Effector memory CD4-positive, alpha-beta T cell (primary cell): ENCODE data around the gene PRKCSH.
"Not testable (repeated sequence)": the region's sequence is repeated elsewhere in the genome, so short reads cannot be mapped to it uniquely, and the experiment has no call there.

ENCODE experiments used
- DNase-seq, 3 donors: peaks; one replicate each; pipeline ENCODE4 v3.0.0-alpha.2; 2020
- H3K27ac ChIP-seq: 2 replicates; pipeline ENCODE4 v1.7.0; 2013; ENCODE audit warnings: mild to moderate bottlenecking, low read length, moderate library complexity; ENCODE audit not compliant: insufficient read depth, poor library complexity, severe bottlenecking
- H3K27me3 ChIP-seq: replicated peaks from 2 replicates; pipeline ENCODE4 v1.7.0; 2013; ENCODE audit warnings: mild to moderate bottlenecking, low read length; ENCODE audit not compliant: insufficient read depth, control insufficient read depth, poor library complexity, severe bottlenecking
- H3K36me3 ChIP-seq: 2 replicates; pipeline ENCODE4 v1.7.0; 2013; ENCODE audit warnings: mild to moderate bottlenecking, low read length, moderate library complexity; ENCODE audit not compliant: control insufficient read depth, insufficient read depth
- H3K4me1 ChIP-seq: 2 replicates; pipeline ENCODE4 v1.7.0; 2013; ENCODE audit warnings: low read length, mild to moderate bottlenecking; ENCODE audit not compliant: control insufficient read depth, insufficient read depth, poor library complexity, severe bottlenecking
- H3K4me3 ChIP-seq: 2 replicates; pipeline ENCODE4 v1.7.0; 2013; ENCODE audit warnings: low read length, low read depth, mild to moderate bottlenecking; ENCODE audit not compliant: insufficient read depth, poor library complexity, severe bottlenecking
- H3K9me3 ChIP-seq: 2 replicates; pipeline ENCODE4 v1.7.0; 2013; ENCODE audit warnings: mild to moderate bottlenecking, low read length, moderate library complexity; ENCODE audit not compliant: control insufficient read depth

PRKCSH gene

GRCh38 chr19:11450570-11451326 lies 15.3 kb downstream of the PRKCSH start:
- peaks cover 37% of the 10 kb centered on the region for H3K36me3 ChIP-seq
- no peak overlapping the region for H3K27ac ChIP-seq
- no peaks in the 10 kb centered on the region for H3K9me3 ChIP-seq
- H3K4me1 ChIP-seq: no peaks in the 10 kb centered on the region
- H3K27me3 ChIP-seq: no peaks in the 10 kb centered on the region
- no peak overlapping the region for H3K4me3 ChIP-seq
- no peak for DNase-seq

- no peaks in the 10 kb centered on the region for H3K4me1 ChIP-seq
- H3K27me3 ChIP-seq: no peaks in the 10 kb centered on the region
- no peak for DNase-seq
- H3K27ac ChIP-seq: no peak overlapping the region
- no peak overlapping the region for H3K4me3 ChIP-seq
- H3K9me3 ChIP-seq: no peaks in the 10 kb centered on the region
- H3K36me3 ChIP-seq: peaks cover 30% of the 10 kb centered on the region
Measured at GRCh38 chr19:11451327-11451870, 16.0 kb downstream of the PRKCSH start.

GRCh38 chr19:11451871-11452619 lies 16.6 kb downstream of the PRKCSH start:
- H3K4me1 ChIP-seq: no peaks in the 10 kb centered on the region
- no peaks in the 10 kb centered on the region for H3K27me3 ChIP-seq
- peaks cover 24% of the 10 kb centered on the region for H3K36me3 ChIP-seq
- no peaks in the 10 kb centered on the region for H3K9me3 ChIP-seq
- no peak overlapping the region for H3K27ac ChIP-seq
- no peak overlapping the region for H3K4me3 ChIP-seq
- DNase-seq: no peak

GRCh38 chr19:11452620-11453310 lies 17.3 kb downstream of the PRKCSH start:
- H3K27ac ChIP-seq: no peak overlapping the region
- no peaks in the 10 kb centered on the region for H3K9me3 ChIP-seq
- H3K36me3 ChIP-seq: peaks cover 17% of the 10 kb centered on the region
- no peaks in the 10 kb centered on the region for H3K4me1 ChIP-seq
- H3K27me3 ChIP-seq: no peaks in the 10 kb centered on the region
- no peak for DNase-seq
- H3K4me3 ChIP-seq: no peak overlapping the region

DNA sequence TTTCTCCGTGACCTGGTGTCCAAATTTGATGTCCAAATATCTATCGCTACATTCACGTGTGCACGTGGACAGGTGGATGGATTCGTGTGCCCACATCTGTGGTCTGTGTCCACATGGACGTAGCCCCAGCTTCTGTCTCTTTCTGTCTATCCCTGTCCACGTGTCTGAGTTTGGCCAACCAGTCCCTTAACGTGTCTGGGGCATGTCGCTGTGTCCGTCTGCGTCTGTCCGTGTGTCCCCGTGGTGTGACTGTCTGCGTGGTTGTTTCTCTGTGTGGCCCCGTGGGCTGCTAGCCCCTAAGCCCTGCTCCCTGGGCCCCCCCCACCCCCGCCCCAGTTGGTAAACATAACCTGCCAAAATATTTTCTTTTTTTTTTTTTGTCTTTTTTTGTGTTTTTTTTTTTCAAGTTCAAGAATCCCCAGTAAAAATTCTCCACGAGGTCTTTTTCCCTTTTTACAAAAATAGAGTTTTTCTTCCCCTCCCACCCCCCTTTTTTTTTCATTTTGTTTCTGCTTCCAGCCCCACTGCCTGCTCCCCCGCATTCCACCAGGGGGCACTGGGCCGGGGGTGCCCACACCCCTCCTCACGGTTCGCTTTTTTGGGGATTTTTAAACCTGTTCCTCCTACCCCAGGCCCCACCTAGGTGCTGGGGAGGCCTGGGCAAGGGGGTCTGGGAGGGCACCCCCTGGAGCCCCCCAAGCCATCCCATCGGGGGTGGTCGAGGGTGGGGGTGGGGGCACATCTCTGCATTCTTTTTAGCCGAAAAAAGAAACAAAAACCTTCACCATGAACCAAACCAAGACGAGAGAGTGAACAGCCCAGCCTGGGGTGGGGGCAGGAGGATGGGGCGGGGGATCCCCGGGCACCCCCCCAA lies 18.3 kb downstream of the PRKCSH start:
- Histone ChIP-seq H3K36me3 (peaks cover 8% of the 10 kb centered on the region), H3K27ac (no peak overlapping the region), H3K9me3 (no peaks in the 10 kb centered on the region), H3K4me3 (no peak overlapping the region), H3K27me3 (no peaks in the 10 kb centered on the region), H3K4me1 (no peaks in the 10 kb centered on the region)
- no peak for DNase-seq

DNA sequence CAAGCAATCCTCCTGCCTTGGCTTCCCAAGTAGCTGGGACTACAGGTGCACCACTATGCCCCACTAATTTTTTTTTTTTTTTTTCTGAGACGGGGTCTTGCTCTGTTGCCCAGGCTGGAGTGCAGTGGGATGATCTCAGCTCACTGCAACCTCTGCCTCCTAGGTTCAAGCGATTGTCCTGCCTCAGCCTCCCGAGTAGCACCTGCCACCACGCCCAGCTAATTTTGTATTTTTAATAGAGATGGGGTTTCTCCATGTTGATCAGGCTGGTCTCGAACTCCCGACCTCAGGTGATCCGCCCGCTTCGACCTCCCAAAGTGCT lies 19.8 kb downstream of the PRKCSH start:
- H3K36me3 ChIP-seq, DNase-seq, H3K9me3 ChIP-seq, H3K4me3 ChIP-seq, H3K27ac ChIP-seq, H3K4me1 ChIP-seq, H3K27me3 ChIP-seq: not testable (repeated sequence)

DNA sequence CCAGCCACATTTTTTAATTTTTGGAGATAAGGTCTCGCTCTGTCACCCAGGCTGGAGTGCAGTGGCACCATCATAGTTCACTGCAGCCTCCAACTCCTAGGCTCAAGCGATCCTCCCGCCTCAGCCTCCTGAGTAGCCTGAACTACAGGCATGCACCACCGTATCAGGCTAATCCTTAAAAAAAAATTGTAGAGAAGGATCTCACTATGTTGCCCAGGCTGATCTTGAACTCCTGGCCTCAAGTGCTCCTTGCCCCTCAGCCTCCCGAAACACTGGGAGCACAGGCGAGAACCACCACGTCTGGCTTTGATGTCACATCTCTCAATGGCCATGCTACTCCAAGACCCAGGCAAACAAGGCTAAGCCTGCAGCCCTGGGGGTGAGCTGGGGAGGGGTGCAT lies 21.2 kb downstream of the PRKCSH start:
- no peaks in the 10 kb centered on the region for H3K4me1 ChIP-seq
- H3K27me3 ChIP-seq: no peaks in the 10 kb centered on the region
- H3K4me3 ChIP-seq: no peak overlapping the region
- H3K9me3 ChIP-seq: no peaks in the 10 kb centered on the region
- DNase-seq: no peak
- H3K27ac ChIP-seq: no peak overlapping the region
- no peaks in the 10 kb centered on the region for H3K36me3 ChIP-seq

- no peak for DNase-seq
- H3K36me3 ChIP-seq: no peaks in the 10 kb centered on the region
- H3K4me1 ChIP-seq: no peaks in the 10 kb centered on the region
- no peaks in the 10 kb centered on the region for H3K9me3 ChIP-seq
- no peak overlapping the region for H3K27ac ChIP-seq
- no peaks in the 10 kb centered on the region for H3K27me3 ChIP-seq
- no peak overlapping the region for H3K4me3 ChIP-seq
Measured at GRCh38 chr19:11457115-11457514, 21.7 kb downstream of the PRKCSH start.

- DNase-seq: no peak
- no peak overlapping the region for H3K27ac ChIP-seq
- H3K9me3 ChIP-seq: no peaks in the 10 kb centered on the region
- H3K4me3 ChIP-seq: no peak overlapping the region
- H3K27me3 ChIP-seq: no peaks in the 10 kb centered on the region
- no peaks in the 10 kb centered on the region for H3K36me3 ChIP-seq
- no peaks in the 10 kb centered on the region for H3K4me1 ChIP-seq
Measured at GRCh38 chr19:11457831-11458230, 22.4 kb downstream of the PRKCSH start.
